Liver (tissue), 3 donors: ENCODE measurements around the gene WAPL.

ENCODE experiments used
- CTCF ChIP-seq: fragments of 150-350 bp; IDR thresholded peaks from 2 replicates; pipeline ENCODE4 v1.5.1; 2017; ENCODE audit warnings: improper control_type of control experiment, low read depth, low read length; ENCODE audit not compliant: missing input control
- JUND ChIP-seq, 2 donors: IDR thresholded peaks; 2 replicates each; pipeline ENCODE4 v1.6.1; 2016; ENCODE audit warnings: antibody characterized with exemption in 2 of 2
- RAD21 ChIP-seq, 2 donors: IDR thresholded peaks; 2 replicates each; pipeline ENCODE4 v1.6.1; 2016; ENCODE audit warnings: antibody characterized with exemption in 2 of 2, mild to moderate bottlenecking in 2 of 2
- donor health status: healthy.
- donor health status: healthy.

- TF ChIP-seq CTCF: no peak
- no peak for TF ChIP-seq JUND (IDR thresholded peaks at IDR 0.05)
- no peak for TF ChIP-seq RAD21 (IDR thresholded peaks at IDR 0.05)
Measured at GRCh38 chr10:86391986-86392722, 129.4 kb downstream of the WAPL start.
